GM23248 (cell line): ENCODE results near the gene CCSAP. TPM values are rescaled to one million over a fixed set of nuclear protein-coding genes. Genes with fewer than 3 reads are reported as not detected.

Experiments used
- DNase-seq: peaks from one replicate; pipeline ENCODE4 v3.0.0-alpha.2; 2015
- H2AFZ ChIP-seq: fragments of 200-600 bp; sonication (generic); 2 replicates; pipeline ENCODE4 v1.6.1; 2016; ENCODE audit warnings: antibody characterized with exemption
- H3F3A ChIP-seq: fragments of 200-600 bp; sonication (generic); 2 replicates; pipeline ENCODE4 v1.6.1; 2016; ENCODE audit warnings: mild to moderate bottlenecking, antibody characterized with exemption, mixed run types; ENCODE audit not compliant: insufficient read depth
- H3K27ac ChIP-seq: fragments of 200-600 bp; sonication (generic); 2 replicates; pipeline ENCODE4 v1.5.1; 2016; ENCODE audit warnings: mild to moderate bottlenecking
- H3K27me3 ChIP-seq: fragments of 200-600 bp; sonication (generic); replicated peaks from 2 replicates; pipeline ENCODE4 v1.6.1; 2016; ENCODE audit warnings: mild to moderate bottlenecking; ENCODE audit not compliant: insufficient read depth
- H3K36me3 ChIP-seq: fragments of 200-600 bp; sonication (generic); 2 replicates; pipeline ENCODE4 v1.6.1; 2016; ENCODE audit warnings: low read depth, mild to moderate bottlenecking
- H3K4me1 ChIP-seq: fragments of 200-600 bp; sonication (generic); 2 replicates; pipeline ENCODE4 v1.6.1; 2016; ENCODE audit warnings: mild to moderate bottlenecking; ENCODE audit not compliant: insufficient read depth
- H3K4me2 ChIP-seq: fragments of 200-600 bp; sonication (generic); one replicate; pipeline ENCODE4 v1.6.1; 2016; ENCODE audit warnings: mild to moderate bottlenecking; ENCODE audit not compliant: unreplicated experiment
- H3K4me3 ChIP-seq: fragments of 200-600 bp; sonication (generic); 2 replicates; pipeline ENCODE4 v1.5.1; 2016; ENCODE audit warnings: mild to moderate bottlenecking
- H3K79me2 ChIP-seq: fragments of 200-600 bp; sonication (generic); 2 replicates; pipeline ENCODE4 v1.6.1; 2016; ENCODE audit warnings: mild to moderate bottlenecking; ENCODE audit not compliant: insufficient read depth
- H3K9ac ChIP-seq: fragments of 200-600 bp; sonication (generic); 2 replicates; pipeline ENCODE4 v1.6.1; 2016; ENCODE audit warnings: mild to moderate bottlenecking
- H3K9me2 ChIP-seq: fragments of 200-600 bp; sonication (generic); 2 replicates; pipeline ENCODE4 v1.6.1; 2016; ENCODE audit warnings: mixed run types, mild to moderate bottlenecking, moderate library complexity; ENCODE audit not compliant: insufficient read depth
- H3K9me3 ChIP-seq: fragments of 200-600 bp; sonication (generic); one replicate; pipeline ENCODE4 v1.6.1; 2017; ENCODE audit warnings: low read depth
- H4K20me1 ChIP-seq: fragments of 200-600 bp; sonication (generic); 2 replicates; pipeline ENCODE4 v1.6.0; 2016; ENCODE audit not compliant: insufficient read depth
- EZH2 ChIP-seq: fragments of 200-600 bp; sonication (generic); IDR thresholded peaks from 2 replicates; pipeline ENCODE4 v1.6.1; 2018; ENCODE audit warnings: antibody characterized with exemption, mild to moderate bottlenecking; ENCODE audit not compliant: insufficient read depth, poor library complexity, severe bottlenecking
- EZH2phosphoT487 ChIP-seq: fragments of 200-600 bp; sonication (generic); IDR thresholded peaks from 2 replicates; pipeline ENCODE4 v1.6.1; 2018; ENCODE audit warnings: antibody characterized with exemption, moderate library complexity, mild to moderate bottlenecking, low read depth; ENCODE audit not compliant: insufficient read depth
- WGBS, 2 experiments: methylation state at CpG; one replicate each; pipeline ENCODE4 v1.1.6; 2015 to 2017; ENCODE audit warnings: low lambda C conversion rate in 2 of 2, low coverage in 1 of 2; ENCODE audit errors: missing lambda C conversion rate in 2 of 2; 5-methylcytosine and 5-hydroxymethylcytosine counted together
- in situ Hi-C: fragments of 300-500 bp; cut with MboI; formaldehyde crosslinking; loops from 2 replicates; pipeline ENCODE4 v1.15.0; 2020
- polyA plus RNA-seq: library from polyadenylated mRNA; unstranded; fragments of >200 nt; fragmentation: Nextera tagmentation; extraction: Ambion mirVana; gene quantifications from 2 replicates; pipeline ENCODE4 v1.2.1, GENCODE V29; 2016
- total RNA-seq: library from RNA; depleted of rRNA; stranded (reverse); fragments of >200 nt; shearing (Covaris generic); gene quantifications from 2 replicates; pipeline ENCODE4 v1.2.3, GENCODE V29; 2014

CCSAP gene
- total and polyA plus RNA-seq, 2 experiments from 2014 or later, result 3.4 to 7.8 TPM

DNA sequence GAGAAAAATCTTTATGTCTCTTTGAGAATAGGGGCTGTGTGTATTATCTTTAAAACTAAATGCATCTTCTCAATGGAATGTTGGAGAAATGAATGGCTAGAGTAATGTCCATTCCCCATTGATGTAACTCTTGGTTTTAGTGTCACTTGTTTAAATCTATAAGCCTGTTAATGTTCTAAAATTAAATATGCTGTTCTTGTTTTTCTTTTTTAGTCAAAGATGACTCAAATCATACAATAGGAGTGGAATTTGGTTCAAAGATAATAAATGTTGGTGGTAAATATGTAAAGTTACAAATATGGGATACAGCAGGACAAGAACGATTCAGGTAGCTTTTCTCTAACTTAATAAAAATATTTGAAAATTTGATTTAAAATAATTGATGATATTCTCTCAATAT, 54.3 kb downstream of the CCSAP start:
- H3K27me3 ChIP-seq, result no peaks in the 10 kb centered on the region
- no peak for TF ChIP-seq EZH2
- TF ChIP-seq EZH2phosphoT487, result no peak
- H3K9ac ChIP-seq, result no peak overlapping the region
- H3K9me3 ChIP-seq, result no peaks in the 10 kb centered on the region
- H3K4me2 ChIP-seq, result no peak overlapping the region
- H4K20me1 ChIP-seq, result no peaks in the 10 kb centered on the region
- in situ Hi-C loops, result no loop called here
- H3K79me2 ChIP-seq, result peaks cover 50% of the 10 kb centered on the region
- no peak overlapping the region for H2AFZ ChIP-seq
- H3K4me1 ChIP-seq, result peaks cover 8% of the 10 kb centered on the region; the same call in 1 of the 2 replicates
- WGBS, 2 experiments, result 96 to 100% methylated on average over 1 of the region's 1 CpG
- no peak overlapping the region for H3K27ac ChIP-seq
- H3K9me2 ChIP-seq, result no peaks in the 10 kb centered on the region
- no peaks in the 10 kb centered on the region for H3F3A ChIP-seq
- H3K4me3 ChIP-seq, result no peak overlapping the region
- DNase-seq, result no peak
- H3K36me3 ChIP-seq, result peaks cover 11% of the 10 kb centered on the region; the same call in 1 of the 2 replicates

DNA sequence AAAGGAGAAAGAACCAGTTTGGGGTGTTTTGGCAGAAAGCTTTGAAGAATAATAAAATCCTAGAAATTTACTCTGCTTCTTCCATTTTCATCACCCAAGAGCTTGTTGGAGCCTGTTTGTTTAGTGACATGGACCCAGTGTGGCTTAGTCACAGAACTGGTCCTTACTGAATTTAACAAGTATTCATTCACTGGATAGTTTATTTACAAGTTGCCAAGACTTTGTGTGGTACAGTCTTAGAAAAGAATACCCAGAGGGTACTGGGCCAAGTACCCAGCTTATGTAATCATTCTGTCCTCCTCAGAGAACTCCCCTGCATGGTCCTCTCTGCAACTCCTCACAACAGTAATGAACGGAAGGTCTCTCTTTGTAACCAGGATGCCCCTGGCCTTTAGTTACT, 55.6 kb downstream of the CCSAP start:
- Histone ChIP-seq H3K27ac (no peak overlapping the region), H3K4me1 (peaks cover 8% of the 10 kb centered on the region; the same call in 1 of the 2 replicates), H3K9me2 (no peaks in the 10 kb centered on the region), H3K79me2 (peaks cover 63% of the 10 kb centered on the region), H2AFZ (no peak overlapping the region), H3K4me3 (no peak overlapping the region), H3F3A (no peaks in the 10 kb centered on the region), H3K9me3 (no peaks in the 10 kb centered on the region), H3K36me3 (peaks cover 11% of the 10 kb centered on the region; the same call in 1 of the 2 replicates), H3K4me2 (no peak overlapping the region), H4K20me1 (no peaks in the 10 kb centered on the region; the same call in 1 of the 2 replicates), H3K27me3 (no peaks in the 10 kb centered on the region), H3K9ac (no peak overlapping the region)
- TF ChIP-seq EZH2 (no peak), EZH2phosphoT487 (no peak)
- in situ Hi-C loops, result no loop called here
- DNase-seq, result peak; percentile 9
- 92 to 95% methylated on average over 1 of the region's 1 CpG for WGBS, 2 experiments

DNA sequence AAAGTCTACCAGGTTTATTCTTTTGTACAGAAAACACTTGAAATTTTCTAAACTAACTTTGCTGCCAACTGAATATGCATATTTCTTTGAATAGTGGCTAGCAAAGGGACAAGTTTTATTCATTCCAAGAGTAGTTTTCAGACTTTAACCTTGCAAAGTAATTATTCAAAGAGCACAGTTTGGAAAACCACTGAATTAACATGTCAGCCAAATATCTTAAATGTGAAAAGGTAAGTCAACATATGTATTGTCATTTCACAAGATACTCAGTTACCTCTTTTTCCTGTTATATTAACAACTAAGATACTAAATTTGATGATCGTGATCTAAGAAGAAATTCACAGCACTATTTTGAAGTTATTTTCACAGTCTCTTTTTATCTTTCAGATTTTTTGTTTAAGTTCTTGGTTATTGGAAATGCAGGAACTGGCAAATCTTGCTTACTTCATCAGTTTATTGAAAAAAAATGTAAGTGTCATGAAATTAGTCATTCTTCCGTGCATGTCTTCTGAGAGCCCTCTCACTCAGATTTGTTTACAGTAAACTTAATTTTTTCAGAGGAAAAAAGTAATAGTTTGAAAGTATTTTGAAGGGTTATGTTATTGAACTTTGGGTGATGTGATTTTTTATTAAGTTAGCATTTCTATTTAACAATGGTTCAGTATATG, 56.6 kb downstream of the CCSAP start:
- no peaks in the 10 kb centered on the region for H3K9me3 ChIP-seq
- H3K79me2 ChIP-seq, result peaks cover 73% of the 10 kb centered on the region
- no peak overlapping the region for H3K9ac ChIP-seq
- WGBS, 2 experiments, result 53% methylated on average over 2 of the region's 2 CpGs
- peaks cover 11% of the 10 kb centered on the region; the same call in 1 of the 2 replicates for H3K4me1 ChIP-seq
- no peaks in the 10 kb centered on the region for H3K27me3 ChIP-seq
- DNase-seq, result peak; percentile 41
- no peak for TF ChIP-seq EZH2phosphoT487
- no peak for TF ChIP-seq EZH2
- no peaks in the 10 kb centered on the region; the same call in 1 of the 2 replicates for H4K20me1 ChIP-seq
- peaks cover 10% of the 10 kb centered on the region; the same call in 1 of the 2 replicates for H3K36me3 ChIP-seq
- H3K4me2 ChIP-seq, result no peak overlapping the region
- H3K4me3 ChIP-seq, result no peak overlapping the region
- in situ Hi-C loops, result no loop called here
- H3K9me2 ChIP-seq, result no peaks in the 10 kb centered on the region
- H2AFZ ChIP-seq, result no peak overlapping the region
- H3K27ac ChIP-seq, result no peak overlapping the region
- peaks cover 2% of the 10 kb centered on the region; the same call in 1 of the 2 replicates for H3F3A ChIP-seq

DNA sequence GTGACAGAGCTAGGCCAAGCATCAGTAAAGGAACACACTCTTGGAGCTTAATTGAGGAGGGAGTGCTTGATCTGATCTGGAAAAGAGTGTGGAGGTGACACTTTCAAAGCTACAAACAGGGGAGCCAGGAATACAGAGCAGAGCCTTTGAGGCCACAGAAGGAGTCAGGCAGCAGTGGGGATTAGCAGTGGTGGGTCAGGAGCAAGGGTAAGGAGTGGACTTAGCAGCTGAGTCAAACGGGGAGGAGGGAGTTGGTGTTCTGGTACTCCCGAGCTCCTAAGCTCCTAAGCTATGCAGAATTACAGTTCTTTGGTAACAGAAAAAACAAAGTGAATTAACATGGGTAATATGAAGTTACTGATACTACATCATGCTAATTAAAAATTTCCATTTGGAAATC, 57.4 kb downstream of the CCSAP start:
- WGBS, 2 experiments, result 68 to 69% methylated on average over 2 of the region's 2 CpGs

More for the DNA sequence above, 57.4 kb downstream of the CCSAP start:
- H3K36me3 ChIP-seq, result 0 out of 2 replicates have a peak, but pooled peaks cover 5% of the 10 kb centered on the region
- DNase-seq, result no peak
- H3K4me2 ChIP-seq, result no peak overlapping the region
- no peak overlapping the region for H3K9ac ChIP-seq
- H3K27me3 ChIP-seq, result no peaks in the 10 kb centered on the region
- in situ Hi-C loops, result no loop called here
- no peaks in the 10 kb centered on the region for H3K9me2 ChIP-seq
- no peak overlapping the region for H3K4me3 ChIP-seq
- H3K27ac ChIP-seq, result no peak overlapping the region
- peaks cover 81% of the 10 kb centered on the region for H3K79me2 ChIP-seq
- no peak overlapping the region for H2AFZ ChIP-seq
- H3K9me3 ChIP-seq, result no peaks in the 10 kb centered on the region
- peaks cover 9% of the 10 kb centered on the region; the same call in 1 of the 2 replicates for H3F3A ChIP-seq
- H4K20me1 ChIP-seq, result no peaks in the 10 kb centered on the region; the same call in 1 of the 2 replicates
- peaks cover 17% of the 10 kb centered on the region; the same call in 1 of the 2 replicates for H3K4me1 ChIP-seq
- TF ChIP-seq EZH2, result no peak
- TF ChIP-seq EZH2phosphoT487, result no peak
